ENCODE data around the gene ATG2A. TPM values are rescaled to one million over a fixed set of nuclear protein-coding genes. Genes with fewer than 3 reads are reported as not detected.

ATG2A gene
- total RNA-seq, 6 experiments from 2014 or later, result 19.0 to 21.7 (median 20.0) TPM

DNA sequence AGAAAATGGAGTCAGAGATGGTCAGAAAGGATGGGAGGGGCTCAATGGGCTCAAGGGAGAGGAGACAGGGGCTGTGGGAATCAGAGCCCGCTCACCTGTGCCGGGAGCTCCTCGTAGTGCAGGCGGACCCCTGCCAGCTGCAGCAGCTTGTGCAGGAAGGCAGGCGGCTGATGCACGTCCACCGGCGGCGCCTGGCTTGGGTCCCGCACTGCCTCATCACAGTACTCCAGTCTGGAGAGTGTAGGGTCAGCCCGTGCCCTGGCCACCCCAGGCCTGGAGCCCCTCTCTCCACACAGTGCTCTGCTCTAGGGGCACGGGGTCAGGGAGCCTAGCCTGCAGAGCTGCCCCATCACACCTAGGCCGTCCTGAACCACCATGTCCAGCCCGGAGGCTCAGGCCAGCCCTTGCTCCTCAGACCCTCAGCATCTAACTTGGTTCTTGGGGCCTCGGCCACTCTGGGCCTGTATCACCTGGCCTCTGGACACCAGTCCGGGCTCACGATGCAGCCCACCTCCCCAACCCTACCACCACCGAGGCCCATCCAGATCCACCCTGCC, 3.8 kb downstream of the ATG2A start:
- TF ChIP-seq, protein P1, sequence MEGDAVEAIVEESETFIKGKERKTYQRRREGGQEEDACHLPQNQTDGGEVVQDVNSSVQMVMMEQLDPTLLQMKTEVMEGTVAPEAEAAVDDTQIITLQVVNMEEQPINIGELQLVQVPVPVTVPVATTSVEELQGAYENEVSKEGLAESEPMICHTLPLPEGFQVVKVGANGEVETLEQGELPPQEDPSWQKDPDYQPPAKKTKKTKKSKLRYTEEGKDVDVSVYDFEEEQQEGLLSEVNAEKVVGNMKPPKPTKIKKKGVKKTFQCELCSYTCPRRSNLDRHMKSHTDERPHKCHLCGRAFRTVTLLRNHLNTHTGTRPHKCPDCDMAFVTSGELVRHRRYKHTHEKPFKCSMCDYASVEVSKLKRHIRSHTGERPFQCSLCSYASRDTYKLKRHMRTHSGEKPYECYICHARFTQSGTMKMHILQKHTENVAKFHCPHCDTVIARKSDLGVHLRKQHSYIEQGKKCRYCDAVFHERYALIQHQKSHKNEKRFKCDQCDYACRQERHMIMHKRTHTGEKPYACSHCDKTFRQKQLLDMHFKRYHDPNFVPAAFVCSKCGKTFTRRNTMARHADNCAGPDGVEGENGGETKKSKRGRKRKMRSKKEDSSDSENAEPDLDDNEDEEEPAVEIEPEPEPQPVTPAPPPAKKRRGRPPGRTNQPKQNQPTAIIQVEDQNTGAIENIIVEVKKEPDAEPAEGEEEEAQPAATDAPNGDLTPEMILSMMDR (IDR thresholded peaks at IDR 0.05), result no peak

DNA sequence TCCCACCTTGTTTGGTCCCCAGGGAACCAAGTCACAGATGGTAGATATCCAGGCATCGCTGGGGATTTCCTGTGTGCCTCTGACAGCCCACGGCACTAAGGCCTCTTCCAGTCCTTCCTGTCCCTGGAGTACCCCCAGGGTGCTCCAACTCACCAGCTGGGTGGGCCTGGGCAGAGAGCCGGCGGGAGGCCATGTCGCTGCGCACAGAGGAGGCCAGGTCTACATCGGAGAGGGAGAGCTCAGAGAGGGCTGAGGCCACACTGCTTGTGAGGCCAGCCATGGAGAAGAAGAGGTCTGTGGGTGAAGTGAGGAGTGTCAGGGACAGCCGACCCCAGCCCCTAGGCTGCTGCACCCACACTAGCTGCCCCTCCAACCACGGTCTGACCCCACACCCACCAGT, 5.3 kb downstream of the ATG2A start:
- Mint-ChIP-seq H3K27ac (no peak overlapping the region), H3K4me1 (ENCODE audit: low read depth) (peaks cover 11% of the 10 kb centered on the region), H3K36me3 (ENCODE audit: low read depth) (no peaks in the 10 kb centered on the region; the same call in 1 of the 2 replicates), H3K9me3 (no peaks in the 10 kb centered on the region), H3K27me3 (ENCODE audit: insufficient read depth) (no peaks in the 10 kb centered on the region), H3K4me3 (no peak overlapping the region)
- DNase-seq, result no peak
- TF ChIP-seq, protein P1 (IDR thresholded peaks at IDR 0.05), result no peak

More for the DNA sequence above, 3.8 kb downstream of the ATG2A start:
- H3K4me3 Mint-ChIP-seq, result no peak overlapping the region
- H3K9me3 Mint-ChIP-seq, result no peaks in the 10 kb centered on the region
- H3K27me3 Mint-ChIP-seq (ENCODE audit: insufficient read depth), result no peaks in the 10 kb centered on the region
- no peak for DNase-seq
- H3K4me1 Mint-ChIP-seq (ENCODE audit: low read depth), result peaks cover 21% of the 10 kb centered on the region
- no peaks in the 10 kb centered on the region; the same call in 1 of the 2 replicates for H3K36me3 Mint-ChIP-seq (ENCODE audit: low read depth)
- H3K27ac Mint-ChIP-seq, result no peak overlapping the region

DNA sequence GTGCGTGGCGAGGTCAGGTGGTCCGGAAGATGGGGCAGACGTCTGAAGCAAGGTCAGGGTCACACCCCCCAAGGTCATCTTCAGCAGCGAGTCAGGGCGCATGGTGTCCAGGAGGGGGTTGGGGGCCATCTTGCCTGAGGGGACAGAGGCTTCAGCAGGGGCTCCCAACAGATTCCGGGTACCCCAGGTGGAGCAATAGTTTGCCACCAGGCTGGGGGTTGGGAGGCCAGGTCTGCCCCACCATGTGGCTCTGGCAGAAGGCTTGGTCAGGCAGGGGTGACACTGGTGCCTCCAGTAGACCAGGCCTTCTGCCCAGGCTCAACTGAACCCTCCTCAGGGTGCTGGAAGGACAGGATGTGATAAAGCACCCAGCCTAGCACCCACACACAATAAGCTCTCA, 5.9 kb downstream of the ATG2A start:
- no peaks in the 10 kb centered on the region; the same call in 1 of the 2 replicates for H3K36me3 Mint-ChIP-seq (ENCODE audit: low read depth)
- H3K4me1 Mint-ChIP-seq (ENCODE audit: low read depth), result peaks cover 6% of the 10 kb centered on the region
- TF ChIP-seq, protein P1 (IDR thresholded peaks at IDR 0.05), result no peak
- no peak for DNase-seq
- H3K9me3 Mint-ChIP-seq, result no peaks in the 10 kb centered on the region
- no peak overlapping the region for H3K27ac Mint-ChIP-seq
- no peaks in the 10 kb centered on the region for H3K27me3 Mint-ChIP-seq (ENCODE audit: insufficient read depth)
- no peak overlapping the region for H3K4me3 Mint-ChIP-seq

DNA sequence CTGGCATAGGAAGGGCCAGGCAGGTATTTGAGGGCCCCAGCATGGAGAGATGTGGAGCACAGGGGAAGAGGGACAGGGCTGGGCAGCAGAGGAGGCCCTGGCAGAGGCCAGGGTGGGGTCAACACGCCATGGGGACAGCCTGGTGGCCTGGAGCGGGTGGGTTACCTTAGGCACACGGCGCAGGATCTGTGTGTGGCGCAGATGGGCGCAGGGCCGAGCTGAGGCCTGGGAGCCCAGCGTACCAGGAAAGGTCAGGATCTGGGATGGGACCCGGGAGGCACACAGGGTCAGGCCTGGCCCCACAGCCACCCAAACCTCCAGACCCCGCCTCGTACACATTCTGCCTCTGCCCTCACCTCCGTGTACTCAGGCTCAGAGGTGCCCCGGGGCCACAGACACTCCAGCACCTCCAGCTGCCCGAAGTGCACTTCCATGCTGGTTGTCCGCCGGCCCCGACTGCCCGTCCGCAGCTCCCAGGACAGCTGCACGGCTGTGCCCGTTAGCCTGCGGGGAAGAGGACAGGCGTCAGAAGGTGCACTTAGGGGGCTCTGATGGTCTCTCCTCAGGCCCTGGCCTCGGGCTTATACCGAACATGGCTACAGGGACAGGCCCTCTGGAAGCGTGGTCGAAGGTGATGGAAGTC, 6.4 kb downstream of the ATG2A start:
- H3K27me3 Mint-ChIP-seq (ENCODE audit: insufficient read depth), result no peaks in the 10 kb centered on the region
- no peak overlapping the region for H3K27ac Mint-ChIP-seq
- no peak overlapping the region for H3K4me3 Mint-ChIP-seq
- DNase-seq, result no peak
- no peaks in the 10 kb centered on the region for H3K9me3 Mint-ChIP-seq
- TF ChIP-seq, protein P1 (IDR thresholded peaks at IDR 0.05), result no peak
- H3K36me3 Mint-ChIP-seq (ENCODE audit: low read depth), result no peaks in the 10 kb centered on the region; the same call in 1 of the 2 replicates
- peaks cover under 1% of the 10 kb centered on the region for H3K4me1 Mint-ChIP-seq (ENCODE audit: low read depth)

DNA sequence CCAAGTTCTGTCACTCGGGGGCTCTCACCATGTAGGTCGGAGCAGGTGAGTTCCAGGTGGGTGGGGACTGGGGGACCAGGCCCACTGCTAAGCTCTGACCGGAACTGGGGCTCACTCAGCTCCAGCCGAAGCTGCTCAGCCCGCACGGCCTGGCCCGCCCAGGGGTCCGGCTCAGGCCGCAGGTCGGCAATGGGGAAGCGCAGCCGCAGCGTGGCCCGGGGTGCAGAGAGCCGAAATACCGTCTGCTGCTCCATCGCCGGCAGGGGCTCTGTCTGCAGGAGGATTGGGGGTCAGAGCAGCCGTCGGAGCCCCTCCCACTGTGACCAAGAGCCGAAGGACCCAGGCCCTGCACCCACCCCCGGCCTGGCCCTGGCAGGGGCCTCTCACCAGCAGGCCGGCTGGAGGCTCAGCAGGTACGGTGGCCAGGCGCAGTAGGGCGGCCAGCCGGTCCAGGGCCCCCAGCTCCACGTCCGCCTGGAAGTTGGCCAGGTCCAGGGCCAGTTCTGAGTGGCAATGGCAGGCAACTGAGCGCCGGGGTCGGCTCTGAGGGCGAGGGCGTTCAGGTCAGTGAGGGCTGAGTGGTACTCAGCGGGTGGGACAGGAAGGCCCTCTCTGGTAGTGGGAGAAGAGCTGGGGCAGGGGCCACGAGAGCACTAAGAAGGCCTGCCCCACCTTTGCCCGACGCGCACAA, 7.2 kb downstream of the ATG2A start:
- DNase-seq, result no peak
- no peaks in the 10 kb centered on the region; the same call in 1 of the 2 replicates for H3K36me3 Mint-ChIP-seq (ENCODE audit: low read depth)
- no peak overlapping the region for H3K4me3 Mint-ChIP-seq
- TF ChIP-seq, protein P1 (IDR thresholded peaks at IDR 0.05), result no peak
- H3K9me3 Mint-ChIP-seq, result no peaks in the 10 kb centered on the region
- H3K4me1 Mint-ChIP-seq (ENCODE audit: low read depth), result no peaks in the 10 kb centered on the region
- no peaks in the 10 kb centered on the region for H3K27me3 Mint-ChIP-seq (ENCODE audit: insufficient read depth)
- H3K27ac Mint-ChIP-seq, result no peak overlapping the region
